GM10248 (cell line): ENCODE measurements around the gene BACH2.

Experiments used
- CTCF ChIA-PET: fragments of 300-600 bp; sonication (Branson Sonifier 250); formaldehyde crosslinking; extraction: SDS; loops from one replicate; lab custom pipeline; 2021; ENCODE audit warnings: antibody characterized with exemption; lab: Yijun Ruan, JAX
- POLR2A ChIA-PET: fragments of 350-650 bp; sonication (Branson Sonifier 250); formaldehyde crosslinking; extraction: SDS; loops from one replicate; lab custom pipeline; 2020; ENCODE audit warnings: antibody characterized with exemption; lab: Yijun Ruan, JAX
- DNase-seq: peaks from one replicate; pipeline ENCODE4 v3.0.0; 2012; ENCODE audit errors: extremely low spot score
- CTCF ChIP-seq: IDR thresholded peaks from 2 replicates; pipeline ENCODE4 v1.5.1; 2012; ENCODE audit warnings: mild to moderate bottlenecking, low read depth; ENCODE audit errors: extremely low read depth, missing control alignments, control extremely low read depth

BACH2 gene

GRCh38 chr6:90088009-90088408, 208.6 kb downstream of the BACH2 start:
- CTCF ChIA-PET = interaction anchor here (1.0 to 1.4 kb wide), 2 partner anchors 10 to 17 kb away, joined by 3 read pairs; no protein-coding TSS in a partner anchor
- TF ChIP-seq CTCF = no peak
- no peak for DNase-seq
- POLR2A ChIA-PET = no interaction called here

GRCh38 chr6:90087106-90087833, 209.4 kb downstream of the BACH2 start:
- TF ChIP-seq CTCF = no peak
- POLR2A ChIA-PET = no interaction called here
- DNase-seq = no peak
- CTCF ChIA-PET = interaction anchor here (1.4 kb wide), 1 partner anchor 17 kb away, joined by 3 read pairs; no protein-coding TSS in a partner anchor

- ChIA-PET POLR2A (no interaction called here), CTCF (no interaction called here)
- no peak for DNase-seq
- TF ChIP-seq CTCF = no peak
Measured at GRCh38 chr6:90086517-90086916, 210.1 kb downstream of the BACH2 start.

- DNase-seq = peak; percentile 29
- CTCF ChIA-PET = interaction anchor here (1.1 kb wide), 1 partner anchor 13 kb away, joined by 3 read pairs; no protein-coding TSS in a partner anchor
- POLR2A ChIA-PET = no interaction called here
- no peak for TF ChIP-seq CTCF
Measured at GRCh38 chr6:90083891-90084290, 212.8 kb downstream of the BACH2 start.

- DNase-seq = no peak
- ChIA-PET POLR2A (no interaction called here), CTCF (interaction anchor here (0.9 to 1.1 kb wide), 2 partner anchors 11 to 12 kb away, joined by 3 read pairs; no protein-coding TSS in a partner anchor)
- TF ChIP-seq CTCF = no peak
Measured at GRCh38 chr6:90082847-90083246, 213.8 kb downstream of the BACH2 start.

GRCh38 chr6:90080876-90081481, 215.7 kb downstream of the BACH2 start:
- DNase-seq = peak; percentile 22
- TF ChIP-seq CTCF = no peak
- CTCF ChIA-PET = no interaction called here
- POLR2A ChIA-PET = no interaction called here
